Sigmoid colon (tissue), 4 donors: Measurements from ENCODE around the gene DENND4A.

Experiments used
- CTCF ChIP-seq, 4 experiments: fragments of 450-650 bp in 3 of 4; fragments of 200-600 bp in 1 of 4; IDR thresholded peaks; one replicate each; pipeline ENCODE4 v1.5.1; 2016 to 2019; ENCODE audit warnings: antibody characterized with exemption in 4 of 4, mild to moderate bottlenecking in 3 of 4, moderate library complexity in 2 of 4
- EP300 ChIP-seq, 4 donors: sonication (generic); formaldehyde crosslinking; IDR thresholded peaks; one replicate each; pipeline ENCODE4 v1.6.1; 2017; ENCODE audit warnings: antibody characterized with exemption in 4 of 4
- POLR2A ChIP-seq, 2 donors: fragments of 450-650 bp; IDR thresholded peaks; one replicate each; pipeline ENCODE4 v1.6.1; 2016; ENCODE audit warnings: antibody characterized with exemption in 2 of 2, mild to moderate bottlenecking in 2 of 2, moderate library complexity in 2 of 2
- POLR2AphosphoS5 ChIP-seq, 4 donors: sonication (generic); formaldehyde crosslinking; IDR thresholded peaks; one replicate each; pipeline ENCODE4 v1.6.1; 2017; ENCODE audit warnings: antibody characterized with exemption in 4 of 4

GRCh38 chr15:65634356-65634755 lies 157.7 kb downstream of the DENND4A start:
- TF ChIP-seq CTCF (IDR thresholded peaks at IDR 0.05) (no peak), POLR2A (IDR thresholded peaks at IDR 0.05) (no peak), POLR2AphosphoS5 (IDR thresholded peaks at IDR 0.05) (no peak), EP300 (IDR thresholded peaks at IDR 0.05) (no peak)
